ENCODE measurements around the gene S100A16. TPM values are rescaled to one million over a fixed set of nuclear protein-coding genes. Genes with fewer than 3 reads are reported as not detected.
A peak's percentile ranks its signal among the peaks of the same experiment; 100 is the strongest.

The S100A16 gene
- total RNA-seq, 1 donor from 2014 or later: 738 TPM

GRCh38 chr1:153616144-153616916, 3.4 kb upstream of the S100A16 start, which contains the start of gene S100A14:
Gene S100A14, minus strand, starts transcription at chr1:153616325. Its CDS starts 467 bp downstream, at chr1:153615858.
- no peak for DNase-seq (ENCODE audit: low read depth, low spot score)

GRCh38 chr1:153615406-153615805, 2.5 kb upstream of the S100A16 start:
- no peak for DNase-seq (ENCODE audit: low read depth, low spot score)

GRCh38 chr1:153614906-153615305, 2.0 kb upstream of the S100A16 start:
- no peak for DNase-seq (ENCODE audit: low read depth, low spot score)

- DNase-seq (ENCODE audit: low read depth, low spot score): no peak
Observed at GRCh38 chr1:153614189-153614900, 1.4 kb upstream of the S100A16 start.

- no peak for DNase-seq (ENCODE audit: low read depth, low spot score)
Observed at GRCh38 chr1:153613406-153613805, 469 bp upstream of the S100A16 start.

- DNase-seq (ENCODE audit: low read depth, low spot score): no peak
Observed at GRCh38 chr1:153612111-153612754, 704 bp downstream of the S100A16 start.

- DNase-seq (ENCODE audit: low read depth, low spot score): no peak
Observed at GRCh38 chr1:153611356-153611755, 1.6 kb downstream of the S100A16 start.

GRCh38 chr1:153610811-153611301, 2.1 kb downstream of the S100A16 start:
- DNase-seq (ENCODE audit: low read depth, low spot score): no peak

GRCh38 chr1:153610334-153610733, 2.6 kb downstream of the S100A16 start:
- no peak for DNase-seq (ENCODE audit: low read depth, low spot score)

GRCh38 chr1:153609585-153609907, 3.4 kb downstream of the S100A16 start:
- no peak for DNase-seq (ENCODE audit: low read depth, low spot score)

GRCh38 chr1:153608742-153609584, 4.0 kb downstream of the S100A16 start:
- peak; percentile 97 for DNase-seq (ENCODE audit: low read depth, low spot score)

- no peak for DNase-seq (ENCODE audit: low read depth, low spot score)
Observed at GRCh38 chr1:153608089-153608682, 4.8 kb downstream of the S100A16 start.

GRCh38 chr1:153607381-153607780, 5.6 kb downstream of the S100A16 start:
- DNase-seq (ENCODE audit: low read depth, low spot score): no peak

- DNase-seq (ENCODE audit: low read depth, low spot score): no peak
Observed at GRCh38 chr1:153606194-153606593, 6.7 kb downstream of the S100A16 start.

GRCh38 chr1:153602749-153603148, 10.2 kb downstream of the S100A16 start:
- no peak for DNase-seq (ENCODE audit: low read depth, low spot score)

- DNase-seq (ENCODE audit: low read depth, low spot score): no peak
Observed at GRCh38 chr1:153599847-153600246, 13.1 kb downstream of the S100A16 start.

- DNase-seq (ENCODE audit: low read depth, low spot score): peak; percentile 75
Observed at GRCh38 chr1:153598309-153599172, 14.4 kb downstream of the S100A16 start.

GRCh38 chr1:153597206-153597605, 15.7 kb downstream of the S100A16 start:
- DNase-seq (ENCODE audit: low read depth, low spot score): no peak

GRCh38 chr1:153592748-153593147, 20.2 kb downstream of the S100A16 start:
- DNase-seq (ENCODE audit: low read depth, low spot score): no peak

- no peak for DNase-seq (ENCODE audit: low read depth, low spot score)
Observed at GRCh38 chr1:153588482-153588881, 24.5 kb downstream of the S100A16 start.
